Heart left ventricle (tissue), 13 donors: ENCODE measurements around the gene NENF.

Experiments
- POLR2A ChIP-seq, 2 donors: fragments of 450-650 bp; IDR thresholded peaks; one replicate each; pipeline ENCODE4 v1.6.1; 2017; ENCODE audit warnings: antibody characterized with exemption in 2 of 2, mild to moderate bottlenecking in 2 of 2, moderate library complexity in 2 of 2
- TF ChIP-seq, protein P1 (sequence below), 12 donors: fragments of 200-600 bp; sonication (generic) in 4 of 12; IDR thresholded peaks; one replicate each; pipeline versions ENCODE4 v1.5.0 to v1.8.0; 2018 to 2022; ENCODE audit warnings: antibody characterized with exemption in 12 of 12, mild to moderate bottlenecking in 5 of 12
- donor health status: ischemic (EF 13 %, LVEDD 7.1; RV severe dilation, severe dysfunction).
- donor health status: DM: no; HTN: yes; CAD: no.
- donor health status: DM: no; HTN: no; CAD: no.
- donor health status: ischemic (EF 25% LVEDD 6.9; RV normal size, moderate dysfunction).
- donor health status: ischemic (EF 25% LVEDD 5.7; RV mildly dilated, moderate dysfunction).
- donor health status: ischemic (EF 35%, LVEDD 5.7; RV mildly dilated, moderate dysfunction).
- donor health status: nonischemic (EF 11% LVEDD 7.7; RV severe dilation, severe dysfunction).
- donor health status: DM: yes; HTN: yes; CAD: no.
- donor health status: PGD.
- donor health status: ischemic (EF 29% LVEDD 5.4; RV normal size, mild dysfunction).
- donor health status: nonischemic (EF 23%, LVEDD 6.1; RV moderate dilation, normal function).

GRCh38 chr1:212388985-212389716, 43.6 kb upstream of the NENF start:
- TF ChIP-seq POLR2A (IDR thresholded peaks at IDR 0.05), result no peak
- TF ChIP-seq, protein P1, sequence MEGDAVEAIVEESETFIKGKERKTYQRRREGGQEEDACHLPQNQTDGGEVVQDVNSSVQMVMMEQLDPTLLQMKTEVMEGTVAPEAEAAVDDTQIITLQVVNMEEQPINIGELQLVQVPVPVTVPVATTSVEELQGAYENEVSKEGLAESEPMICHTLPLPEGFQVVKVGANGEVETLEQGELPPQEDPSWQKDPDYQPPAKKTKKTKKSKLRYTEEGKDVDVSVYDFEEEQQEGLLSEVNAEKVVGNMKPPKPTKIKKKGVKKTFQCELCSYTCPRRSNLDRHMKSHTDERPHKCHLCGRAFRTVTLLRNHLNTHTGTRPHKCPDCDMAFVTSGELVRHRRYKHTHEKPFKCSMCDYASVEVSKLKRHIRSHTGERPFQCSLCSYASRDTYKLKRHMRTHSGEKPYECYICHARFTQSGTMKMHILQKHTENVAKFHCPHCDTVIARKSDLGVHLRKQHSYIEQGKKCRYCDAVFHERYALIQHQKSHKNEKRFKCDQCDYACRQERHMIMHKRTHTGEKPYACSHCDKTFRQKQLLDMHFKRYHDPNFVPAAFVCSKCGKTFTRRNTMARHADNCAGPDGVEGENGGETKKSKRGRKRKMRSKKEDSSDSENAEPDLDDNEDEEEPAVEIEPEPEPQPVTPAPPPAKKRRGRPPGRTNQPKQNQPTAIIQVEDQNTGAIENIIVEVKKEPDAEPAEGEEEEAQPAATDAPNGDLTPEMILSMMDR (IDR thresholded peaks at IDR 0.05), result no peak
